ENCODE results near the gene ABCC11. TPM values are rescaled to one million over a fixed set of nuclear protein-coding genes. Genes with fewer than 3 reads are reported as not detected.

Gene ABCC11
- total and polyA plus RNA-seq, 2 of the 13 experiments (the other 11 are each of a cell fraction or from before 2014, with no cell fraction given): 1.0 to 1.4 TPM

GRCh38 chr16:48235556-48236136, 11.7 kb downstream of the ABCC11 start (continued):
- TF ChIP-seq, protein P1, sequence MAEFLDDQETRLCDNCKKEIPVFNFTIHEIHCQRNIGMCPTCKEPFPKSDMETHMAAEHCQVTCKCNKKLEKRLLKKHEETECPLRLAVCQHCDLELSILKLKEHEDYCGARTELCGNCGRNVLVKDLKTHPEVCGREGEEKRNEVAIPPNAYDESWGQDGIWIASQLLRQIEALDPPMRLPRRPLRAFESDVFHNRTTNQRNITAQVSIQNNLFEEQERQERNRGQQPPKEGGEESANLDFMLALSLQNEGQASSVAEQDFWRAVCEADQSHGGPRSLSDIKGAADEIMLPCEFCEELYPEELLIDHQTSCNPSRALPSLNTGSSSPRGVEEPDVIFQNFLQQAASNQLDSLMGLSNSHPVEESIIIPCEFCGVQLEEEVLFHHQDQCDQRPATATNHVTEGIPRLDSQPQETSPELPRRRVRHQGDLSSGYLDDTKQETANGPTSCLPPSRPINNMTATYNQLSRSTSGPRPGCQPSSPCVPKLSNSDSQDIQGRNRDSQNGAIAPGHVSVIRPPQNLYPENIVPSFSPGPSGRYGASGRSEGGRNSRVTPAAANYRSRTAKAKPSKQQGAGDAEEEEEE (CRISPR knock-in tag; IDR thresholded peaks at IDR 0.05; ENCODE audit: borderline replicate concordance): no peak
- TF ChIP-seq, protein P2, sequence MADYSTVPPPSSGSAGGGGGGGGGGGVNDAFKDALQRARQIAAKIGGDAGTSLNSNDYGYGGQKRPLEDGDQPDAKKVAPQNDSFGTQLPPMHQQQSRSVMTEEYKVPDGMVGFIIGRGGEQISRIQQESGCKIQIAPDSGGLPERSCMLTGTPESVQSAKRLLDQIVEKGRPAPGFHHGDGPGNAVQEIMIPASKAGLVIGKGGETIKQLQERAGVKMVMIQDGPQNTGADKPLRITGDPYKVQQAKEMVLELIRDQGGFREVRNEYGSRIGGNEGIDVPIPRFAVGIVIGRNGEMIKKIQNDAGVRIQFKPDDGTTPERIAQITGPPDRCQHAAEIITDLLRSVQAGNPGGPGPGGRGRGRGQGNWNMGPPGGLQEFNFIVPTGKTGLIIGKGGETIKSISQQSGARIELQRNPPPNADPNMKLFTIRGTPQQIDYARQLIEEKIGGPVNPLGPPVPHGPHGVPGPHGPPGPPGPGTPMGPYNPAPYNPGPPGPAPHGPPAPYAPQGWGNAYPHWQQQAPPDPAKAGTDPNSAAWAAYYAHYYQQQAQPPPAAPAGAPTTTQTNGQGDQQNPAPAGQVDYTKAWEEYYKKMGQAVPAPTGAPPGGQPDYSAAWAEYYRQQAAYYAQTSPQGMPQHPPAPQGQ (CRISPR knock-in tag; IDR thresholded peaks at IDR 0.05; ENCODE audit: borderline replicate concordance): no peak
- TF ChIP-seq, protein P3, sequence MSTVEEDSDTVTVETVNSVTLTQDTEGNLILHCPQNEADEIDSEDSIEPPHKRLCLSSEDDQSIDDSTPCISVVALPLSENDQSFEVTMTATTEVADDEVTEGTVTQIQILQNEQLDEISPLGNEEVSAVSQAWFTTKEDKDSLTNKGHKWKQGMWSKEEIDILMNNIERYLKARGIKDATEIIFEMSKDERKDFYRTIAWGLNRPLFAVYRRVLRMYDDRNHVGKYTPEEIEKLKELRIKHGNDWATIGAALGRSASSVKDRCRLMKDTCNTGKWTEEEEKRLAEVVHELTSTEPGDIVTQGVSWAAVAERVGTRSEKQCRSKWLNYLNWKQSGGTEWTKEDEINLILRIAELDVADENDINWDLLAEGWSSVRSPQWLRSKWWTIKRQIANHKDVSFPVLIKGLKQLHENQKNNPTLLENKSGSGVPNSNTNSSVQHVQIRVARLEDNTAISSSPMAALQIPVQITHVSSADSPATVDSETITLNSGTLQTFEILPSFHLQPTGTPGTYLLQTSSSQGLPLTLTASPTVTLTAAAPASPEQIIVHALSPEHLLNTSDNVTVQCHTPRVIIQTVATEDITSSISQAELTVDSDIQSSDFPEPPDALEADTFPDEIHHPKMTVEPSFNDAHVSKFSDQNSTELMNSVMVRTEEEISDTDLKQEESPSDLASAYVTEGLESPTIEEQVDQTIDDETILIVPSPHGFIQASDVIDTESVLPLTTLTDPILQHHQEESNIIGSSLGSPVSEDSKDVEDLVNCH (CRISPR knock-in tag; IDR thresholded peaks at IDR 0.05): no peak
- no peak for TF ChIP-seq RBM22 (optimal IDR thresholded peaks at IDR 0.05; ENCODE audit: low read length)
- peak in 1 of 2 experiments; percentile 61; a peak in 2 of 4 replicates for TF ChIP-seq POLR2A (IDR thresholded peaks at IDR 0.05; ENCODE audit: insufficient read depth in 1 of 2, low read depth in 2 of 2, low read length in 2 of 2)
- TF ChIP-seq, protein P4, sequence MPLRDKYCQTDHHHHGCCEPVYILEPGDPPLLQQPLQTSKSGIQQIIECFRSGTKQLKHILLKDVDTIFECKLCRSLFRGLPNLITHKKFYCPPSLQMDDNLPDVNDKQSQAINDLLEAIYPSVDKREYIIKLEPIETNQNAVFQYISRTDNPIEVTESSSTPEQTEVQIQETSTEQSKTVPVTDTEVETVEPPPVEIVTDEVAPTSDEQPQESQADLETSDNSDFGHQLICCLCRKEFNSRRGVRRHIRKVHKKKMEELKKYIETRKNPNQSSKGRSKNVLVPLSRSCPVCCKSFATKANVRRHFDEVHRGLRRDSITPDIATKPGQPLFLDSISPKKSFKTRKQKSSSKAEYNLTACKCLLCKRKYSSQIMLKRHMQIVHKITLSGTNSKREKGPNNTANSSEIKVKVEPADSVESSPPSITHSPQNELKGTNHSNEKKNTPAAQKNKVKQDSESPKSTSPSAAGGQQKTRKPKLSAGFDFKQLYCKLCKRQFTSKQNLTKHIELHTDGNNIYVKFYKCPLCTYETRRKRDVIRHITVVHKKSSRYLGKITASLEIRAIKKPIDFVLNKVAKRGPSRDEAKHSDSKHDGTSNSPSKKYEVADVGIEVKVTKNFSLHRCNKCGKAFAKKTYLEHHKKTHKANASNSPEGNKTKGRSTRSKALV (CRISPR knock-in tag; IDR thresholded peaks at IDR 0.05): 0 out of 2 replicates have a peak, but pooled peaks have one; percentile 2
- no peak for TF ChIP-seq ESRRA (CRISPR knock-in tag; IDR thresholded peaks at IDR 0.05; ENCODE audit: low read depth)
- TF ChIP-seq, protein P5, sequence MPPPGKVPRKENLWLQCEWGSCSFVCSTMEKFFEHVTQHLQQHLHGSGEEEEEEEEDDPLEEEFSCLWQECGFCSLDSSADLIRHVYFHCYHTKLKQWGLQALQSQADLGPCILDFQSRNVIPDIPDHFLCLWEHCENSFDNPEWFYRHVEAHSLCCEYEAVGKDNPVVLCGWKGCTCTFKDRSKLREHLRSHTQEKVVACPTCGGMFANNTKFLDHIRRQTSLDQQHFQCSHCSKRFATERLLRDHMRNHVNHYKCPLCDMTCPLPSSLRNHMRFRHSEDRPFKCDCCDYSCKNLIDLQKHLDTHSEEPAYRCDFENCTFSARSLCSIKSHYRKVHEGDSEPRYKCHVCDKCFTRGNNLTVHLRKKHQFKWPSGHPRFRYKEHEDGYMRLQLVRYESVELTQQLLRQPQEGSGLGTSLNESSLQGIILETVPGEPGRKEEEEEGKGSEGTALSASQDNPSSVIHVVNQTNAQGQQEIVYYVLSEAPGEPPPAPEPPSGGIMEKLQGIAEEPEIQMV (CRISPR knock-in tag; IDR thresholded peaks at IDR 0.05; ENCODE audit: low read depth): peak; percentile 20; the same call in 1 of the 2 replicates
- TF ChIP-seq, protein P6, sequence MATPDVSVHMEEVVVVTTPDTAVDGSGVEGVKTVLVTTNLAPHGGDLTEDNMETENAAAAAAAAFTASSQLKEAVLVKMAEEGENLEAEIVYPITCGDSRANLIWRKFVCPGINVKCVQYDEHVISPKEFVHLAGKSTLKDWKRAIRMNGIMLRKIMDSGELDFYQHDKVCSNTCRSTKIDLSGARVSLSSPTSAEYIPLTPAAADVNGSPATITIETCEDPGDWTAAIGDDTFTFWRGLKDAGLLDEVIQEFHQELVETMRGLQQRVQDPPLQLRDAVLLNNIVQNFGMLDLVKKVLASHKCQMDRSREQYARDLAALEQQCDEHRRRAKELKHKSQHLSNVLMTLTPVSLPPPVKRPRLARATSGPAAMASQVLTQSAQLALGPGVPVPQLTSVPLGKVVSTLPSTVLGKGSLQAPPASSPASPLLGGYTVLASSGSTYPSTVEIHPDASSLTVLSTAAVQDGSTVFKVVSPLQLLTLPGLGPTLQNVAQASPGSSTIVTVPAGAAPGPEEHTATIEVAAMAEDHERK (CRISPR knock-in tag; IDR thresholded peaks at IDR 0.05; ENCODE audit: low read depth): 0 out of 2 replicates have a peak, but pooled peaks have one; percentile 24
- peak; percentile 97 for TF ChIP-seq KAT8 (CRISPR knock-in tag; IDR thresholded peaks at IDR 0.05)
- TF ChIP-seq ZSCAN22 (CRISPR knock-in tag; IDR thresholded peaks at IDR 0.05): no peak
- TF ChIP-seq HDAC2 (CRISPR knock-in tag; IDR thresholded peaks at IDR 0.05): no peak; the same call in none of the 2 replicates
- TF ChIP-seq ZNF460 (CRISPR knock-in tag; IDR thresholded peaks at IDR 0.05; ENCODE audit: borderline replicate concordance): peak; percentile 75; the same call in 1 of the 2 replicates
- TF ChIP-seq, protein P7, sequence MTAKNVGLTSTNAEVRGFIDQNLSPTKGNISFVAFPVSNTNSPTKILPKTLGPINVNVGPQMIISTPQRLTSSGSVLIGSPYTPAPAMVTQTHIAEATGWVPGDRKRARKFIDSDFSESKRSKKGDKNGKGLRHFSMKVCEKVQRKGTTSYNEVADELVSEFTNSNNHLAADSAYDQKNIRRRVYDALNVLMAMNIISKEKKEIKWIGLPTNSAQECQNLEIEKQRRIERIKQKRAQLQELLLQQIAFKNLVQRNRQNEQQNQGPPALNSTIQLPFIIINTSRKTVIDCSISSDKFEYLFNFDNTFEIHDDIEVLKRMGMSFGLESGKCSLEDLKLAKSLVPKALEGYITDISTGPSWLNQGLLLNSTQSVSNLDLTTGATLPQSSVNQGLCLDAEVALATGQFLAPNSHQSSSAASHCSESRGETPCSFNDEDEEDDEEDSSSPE (CRISPR knock-in tag; IDR thresholded peaks at IDR 0.05): peak; percentile 63
- no peak for TF ChIP-seq ZNF790 (CRISPR knock-in tag; IDR thresholded peaks at IDR 0.05; ENCODE audit: borderline replicate concordance)

Data from HepG2 (cell line).